ENCODE data around the gene BNIP2.

GRCh38 chr15:59646277-59646676 lies 42.8 kb downstream of the BNIP2 start:
- TF ChIP-seq, protein P1, sequence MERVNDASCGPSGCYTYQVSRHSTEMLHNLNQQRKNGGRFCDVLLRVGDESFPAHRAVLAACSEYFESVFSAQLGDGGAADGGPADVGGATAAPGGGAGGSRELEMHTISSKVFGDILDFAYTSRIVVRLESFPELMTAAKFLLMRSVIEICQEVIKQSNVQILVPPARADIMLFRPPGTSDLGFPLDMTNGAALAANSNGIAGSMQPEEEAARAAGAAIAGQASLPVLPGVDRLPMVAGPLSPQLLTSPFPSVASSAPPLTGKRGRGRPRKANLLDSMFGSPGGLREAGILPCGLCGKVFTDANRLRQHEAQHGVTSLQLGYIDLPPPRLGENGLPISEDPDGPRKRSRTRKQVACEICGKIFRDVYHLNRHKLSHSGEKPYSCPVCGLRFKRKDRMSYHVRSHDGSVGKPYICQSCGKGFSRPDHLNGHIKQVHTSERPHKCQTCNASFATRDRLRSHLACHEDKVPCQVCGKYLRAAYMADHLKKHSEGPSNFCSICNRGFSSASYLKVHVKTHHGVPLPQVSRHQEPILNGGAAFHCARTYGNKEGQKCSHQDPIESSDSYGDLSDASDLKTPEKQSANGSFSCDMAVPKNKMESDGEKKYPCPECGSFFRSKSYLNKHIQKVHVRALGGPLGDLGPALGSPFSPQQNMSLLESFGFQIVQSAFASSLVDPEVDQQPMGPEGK (CRISPR knock-in tag; IDR thresholded peaks at IDR 0.05) = no peak
- TF ChIP-seq RAD21 (CRISPR knock-in tag; IDR thresholded peaks at IDR 0.05) (no peak), POLR2A (IDR thresholded peaks at IDR 0.05; ENCODE audit: insufficient read depth in 1 of 2, low read depth in 2 of 2, low read length in 2 of 2) (no peak), RFX5 (IDR thresholded peaks at IDR 0.05; ENCODE audit: low read depth, low read length) (no peak), ZNF432 (CRISPR knock-in tag; IDR thresholded peaks at IDR 0.05; ENCODE audit: borderline replicate concordance) (no peak), POLR2AphosphoS2 (IDR thresholded peaks at IDR 0.05; ENCODE audit: low read depth, low read length) (no peak), HCFC1 (IDR thresholded peaks at IDR 0.05; ENCODE audit: low read depth, low read length) (no peak), TOPORS (CRISPR knock-in tag; IDR thresholded peaks at IDR 0.05) (no peak), SRF (IDR thresholded peaks at IDR 0.05; ENCODE audit: low read depth, low read length) (no peak)
- TF ChIP-seq, protein P2, sequence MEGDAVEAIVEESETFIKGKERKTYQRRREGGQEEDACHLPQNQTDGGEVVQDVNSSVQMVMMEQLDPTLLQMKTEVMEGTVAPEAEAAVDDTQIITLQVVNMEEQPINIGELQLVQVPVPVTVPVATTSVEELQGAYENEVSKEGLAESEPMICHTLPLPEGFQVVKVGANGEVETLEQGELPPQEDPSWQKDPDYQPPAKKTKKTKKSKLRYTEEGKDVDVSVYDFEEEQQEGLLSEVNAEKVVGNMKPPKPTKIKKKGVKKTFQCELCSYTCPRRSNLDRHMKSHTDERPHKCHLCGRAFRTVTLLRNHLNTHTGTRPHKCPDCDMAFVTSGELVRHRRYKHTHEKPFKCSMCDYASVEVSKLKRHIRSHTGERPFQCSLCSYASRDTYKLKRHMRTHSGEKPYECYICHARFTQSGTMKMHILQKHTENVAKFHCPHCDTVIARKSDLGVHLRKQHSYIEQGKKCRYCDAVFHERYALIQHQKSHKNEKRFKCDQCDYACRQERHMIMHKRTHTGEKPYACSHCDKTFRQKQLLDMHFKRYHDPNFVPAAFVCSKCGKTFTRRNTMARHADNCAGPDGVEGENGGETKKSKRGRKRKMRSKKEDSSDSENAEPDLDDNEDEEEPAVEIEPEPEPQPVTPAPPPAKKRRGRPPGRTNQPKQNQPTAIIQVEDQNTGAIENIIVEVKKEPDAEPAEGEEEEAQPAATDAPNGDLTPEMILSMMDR (CRISPR knock-in tag; IDR thresholded peaks at IDR 0.05) = no peak
